ENCODE data around the gene LRP10.
"Not testable (repeated sequence)": the region's sequence is repeated elsewhere in the genome, so short reads cannot be mapped to it uniquely, and the experiment has no call there.

DNA sequence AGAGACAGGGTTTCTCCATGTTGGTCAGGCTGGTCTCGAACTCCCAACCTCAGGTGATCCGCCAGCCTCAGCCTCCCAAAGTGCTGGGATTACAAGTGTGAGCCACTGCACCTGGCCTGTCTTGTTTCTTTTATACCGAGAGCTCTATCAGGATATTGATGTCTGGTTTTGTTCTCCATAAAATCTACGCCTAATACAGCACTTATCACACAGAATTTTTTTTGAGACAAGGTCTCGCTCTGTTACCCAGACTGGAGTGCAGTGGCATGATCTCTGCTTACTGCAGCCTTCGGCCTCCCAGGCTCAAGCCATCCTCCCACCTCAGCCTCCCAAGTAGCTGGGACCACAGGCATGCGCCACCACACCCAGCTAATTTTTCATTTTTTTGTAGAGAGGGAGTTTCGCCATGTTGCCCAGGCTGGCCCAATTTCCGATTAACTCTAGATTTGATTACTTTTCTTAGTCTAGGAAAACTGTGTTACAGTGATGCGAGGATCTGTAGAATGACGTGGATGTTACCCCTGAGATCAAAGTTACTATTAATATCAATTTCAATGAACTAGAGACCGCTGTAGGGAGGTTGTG, 42.4 kb upstream of the LRP10 start:
- TF ChIP-seq, protein P1, sequence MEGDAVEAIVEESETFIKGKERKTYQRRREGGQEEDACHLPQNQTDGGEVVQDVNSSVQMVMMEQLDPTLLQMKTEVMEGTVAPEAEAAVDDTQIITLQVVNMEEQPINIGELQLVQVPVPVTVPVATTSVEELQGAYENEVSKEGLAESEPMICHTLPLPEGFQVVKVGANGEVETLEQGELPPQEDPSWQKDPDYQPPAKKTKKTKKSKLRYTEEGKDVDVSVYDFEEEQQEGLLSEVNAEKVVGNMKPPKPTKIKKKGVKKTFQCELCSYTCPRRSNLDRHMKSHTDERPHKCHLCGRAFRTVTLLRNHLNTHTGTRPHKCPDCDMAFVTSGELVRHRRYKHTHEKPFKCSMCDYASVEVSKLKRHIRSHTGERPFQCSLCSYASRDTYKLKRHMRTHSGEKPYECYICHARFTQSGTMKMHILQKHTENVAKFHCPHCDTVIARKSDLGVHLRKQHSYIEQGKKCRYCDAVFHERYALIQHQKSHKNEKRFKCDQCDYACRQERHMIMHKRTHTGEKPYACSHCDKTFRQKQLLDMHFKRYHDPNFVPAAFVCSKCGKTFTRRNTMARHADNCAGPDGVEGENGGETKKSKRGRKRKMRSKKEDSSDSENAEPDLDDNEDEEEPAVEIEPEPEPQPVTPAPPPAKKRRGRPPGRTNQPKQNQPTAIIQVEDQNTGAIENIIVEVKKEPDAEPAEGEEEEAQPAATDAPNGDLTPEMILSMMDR (conservative IDR thresholded peaks at IDR 0.05; ENCODE audit: low read depth, low read length): not testable (repeated sequence)
- TF ChIP-seq EZH2 (IDR thresholded peaks at IDR 0.05; ENCODE audit: borderline replicate concordance, low read depth, low read length, poor library complexity, severe bottlenecking): not testable (repeated sequence)
